ENCODE data around the gene MYO1H.

The MYO1H gene

GRCh38 chr12:109459247-109459646 is 111.5 kb downstream of the MYO1H start:
- Histone ChIP-seq H3F3A (ENCODE audit: insufficient read depth, low read length) (no peaks in the 10 kb centered on the region), H3K79me2 (ENCODE audit: insufficient read depth, low read length) (no peaks in the 10 kb centered on the region), H3K9ac (ENCODE audit: low read length) (no peak overlapping the region), H2AFZ (ENCODE audit: low read length) (no peak overlapping the region), H3K9me3 (ENCODE audit: low read length) (no peaks in the 10 kb centered on the region), H3K4me2 (ENCODE audit: low read length) (no peak overlapping the region), H4K20me1 (ENCODE audit: insufficient read depth, low read length) (no peaks in the 10 kb centered on the region), H3K9me2 (ENCODE audit: low read depth, low read length) (no peaks in the 10 kb centered on the region), H3K36me3 (ENCODE audit: insufficient read depth, low read length) (peaks cover 25% of the 10 kb centered on the region; the same call in 1 of the 2 replicates), H3K4me3 (ENCODE audit: low read depth, low read length, poor library complexity, severe bottlenecking) (no peak overlapping the region), H3K27me3 (ENCODE audit: insufficient read depth, low read length) (no peaks in the 10 kb centered on the region), H3K27ac (ENCODE audit: low read depth, low read length, poor library complexity, severe bottlenecking) (no peak overlapping the region), H3K4me1 (ENCODE audit: insufficient read depth, low read length, severe bottlenecking) (peaks cover 12% of the 10 kb centered on the region)
- no peak for TF ChIP-seq EZH2 (IDR thresholded peaks at IDR 0.05; ENCODE audit: borderline replicate concordance, low read length)
- no peak for TF ChIP-seq CTCF (IDR thresholded peaks at IDR 0.05; ENCODE audit: low read length)

DNA sequence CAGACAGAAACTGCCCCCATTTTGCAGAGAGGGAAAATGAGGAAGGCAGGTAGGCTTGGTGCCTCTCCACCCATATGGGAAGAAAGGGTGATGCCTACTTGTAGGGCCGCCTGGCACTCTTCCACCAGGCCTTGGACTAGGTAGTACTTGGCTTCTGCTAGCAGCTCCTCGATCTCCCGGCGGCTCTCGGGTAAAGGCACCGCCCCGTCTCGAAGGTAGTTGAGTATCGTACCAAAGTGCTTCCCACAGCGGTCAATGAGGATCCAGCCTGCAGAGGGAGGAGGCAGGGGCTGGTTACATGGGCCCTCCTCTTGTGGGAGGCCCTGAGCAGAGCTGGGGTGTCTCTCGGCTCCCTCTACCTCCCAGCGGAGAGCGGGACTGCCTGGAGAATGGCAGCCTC is 112.8 kb downstream of the MYO1H start:
- no peaks in the 10 kb centered on the region for H3K27me3 ChIP-seq (ENCODE audit: insufficient read depth, low read length)
- H3K9ac ChIP-seq (ENCODE audit: low read length): no peak overlapping the region
- H3K79me2 ChIP-seq (ENCODE audit: insufficient read depth, low read length): no peaks in the 10 kb centered on the region
- H3K9me2 ChIP-seq (ENCODE audit: low read depth, low read length): no peaks in the 10 kb centered on the region
- H3K4me3 ChIP-seq (ENCODE audit: low read depth, low read length, poor library complexity, severe bottlenecking): no peak overlapping the region
- H3K27ac ChIP-seq (ENCODE audit: low read depth, low read length, poor library complexity, severe bottlenecking): no peak overlapping the region
- no peaks in the 10 kb centered on the region for H4K20me1 ChIP-seq (ENCODE audit: insufficient read depth, low read length)
- H3K36me3 ChIP-seq (ENCODE audit: insufficient read depth, low read length): peaks cover 23% of the 10 kb centered on the region; the same call in 1 of the 2 replicates
- H3F3A ChIP-seq (ENCODE audit: insufficient read depth, low read length): no peaks in the 10 kb centered on the region
- no peaks in the 10 kb centered on the region for H3K9me3 ChIP-seq (ENCODE audit: low read length)
- no peak for TF ChIP-seq EZH2 (IDR thresholded peaks at IDR 0.05; ENCODE audit: borderline replicate concordance, low read length)
- TF ChIP-seq CTCF (IDR thresholded peaks at IDR 0.05; ENCODE audit: low read length): no peak
- no peak overlapping the region for H2AFZ ChIP-seq (ENCODE audit: low read length)
- H3K4me1 ChIP-seq (ENCODE audit: insufficient read depth, low read length, severe bottlenecking): peaks cover 12% of the 10 kb centered on the region
- no peak overlapping the region for H3K4me2 ChIP-seq (ENCODE audit: low read length)

GRCh38 chr12:109461049-109461845 is 113.5 kb downstream of the MYO1H start:
- Histone ChIP-seq H3K4me2 (ENCODE audit: low read length) (no peak overlapping the region), H3K36me3 (ENCODE audit: insufficient read depth, low read length) (peaks cover 17% of the 10 kb centered on the region; the same call in 1 of the 2 replicates), H4K20me1 (ENCODE audit: insufficient read depth, low read length) (no peaks in the 10 kb centered on the region), H3K4me1 (ENCODE audit: insufficient read depth, low read length, severe bottlenecking) (peaks cover 12% of the 10 kb centered on the region), H3K27me3 (ENCODE audit: insufficient read depth, low read length) (no peaks in the 10 kb centered on the region), H3K9me3 (ENCODE audit: low read length) (no peaks in the 10 kb centered on the region), H3K4me3 (ENCODE audit: low read depth, low read length, poor library complexity, severe bottlenecking) (no peak overlapping the region), H3K9me2 (ENCODE audit: low read depth, low read length) (no peaks in the 10 kb centered on the region), H3K27ac (ENCODE audit: low read depth, low read length, poor library complexity, severe bottlenecking) (peak overlapping the region; percentile 41), H2AFZ (ENCODE audit: low read length) (no peak overlapping the region), H3K9ac (ENCODE audit: low read length) (no peak overlapping the region), H3F3A (ENCODE audit: insufficient read depth, low read length) (no peaks in the 10 kb centered on the region), H3K79me2 (ENCODE audit: insufficient read depth, low read length) (no peaks in the 10 kb centered on the region)
- TF ChIP-seq EZH2 (IDR thresholded peaks at IDR 0.05; ENCODE audit: borderline replicate concordance, low read length) (no peak), CTCF (IDR thresholded peaks at IDR 0.05; ENCODE audit: low read length) (no peak)
